GM21717 (cell line): ENCODE results near the gene KRTAP4-5.
"Not testable (repeated sequence)": the region's sequence is repeated elsewhere in the genome, so short reads cannot be mapped to it uniquely, and the experiment has no call there.

Experiments used
- ATAC-seq: cut with Tn5 transposase; IDR thresholded peaks from one replicate; pipeline ENCODE4 v1.9.1; 2021; ENCODE audit warnings: mild to moderate bottlenecking, moderate library complexity; ENCODE audit not compliant: unreplicated experiment

KRTAP4-5 gene

DNA sequence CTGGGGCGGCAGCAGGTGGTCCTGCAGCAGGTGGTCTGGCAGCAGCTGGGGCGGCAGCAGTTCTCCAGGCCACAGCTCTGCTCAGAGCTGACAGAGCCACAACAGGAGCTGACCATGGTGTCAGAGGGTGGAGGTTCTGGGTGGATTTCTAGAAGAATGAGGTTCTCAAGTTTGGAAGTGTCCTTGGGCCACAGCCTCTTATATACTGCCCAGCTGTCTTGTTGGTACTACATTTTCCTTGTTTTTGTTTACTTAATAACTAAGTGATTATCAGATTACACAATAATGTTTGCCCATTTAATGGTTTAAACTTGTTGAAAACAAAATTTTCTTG, at the start of gene KRTAP4-5:
Gene KRTAP4-5, minus strand, starts transcription at position 174 of the 334 bp plus-strand sequence. Its CDS starts 58 bp downstream, at position 116.
- ATAC-seq, result no peak

DNA sequence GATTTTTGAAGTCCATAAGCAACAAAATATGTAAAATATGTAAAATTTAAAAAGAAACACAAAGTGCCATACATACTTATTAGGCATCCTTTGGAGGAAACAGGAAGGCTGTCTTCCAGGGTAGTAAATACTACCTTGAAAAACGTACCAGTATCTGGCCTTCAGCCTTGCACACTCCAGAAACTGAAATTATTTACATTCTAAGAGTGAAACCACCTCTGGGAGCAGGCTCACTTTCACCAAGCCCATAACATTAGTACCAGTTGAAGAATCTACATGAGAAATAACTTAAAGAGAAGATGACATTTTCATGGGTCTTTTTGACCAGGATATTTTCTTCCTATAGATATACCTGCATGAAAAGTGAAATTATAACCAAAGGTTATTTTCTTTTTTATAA, 46.4 kb upstream of the KRTAP4-5 start:
- ATAC-seq, result no peak

DNA sequence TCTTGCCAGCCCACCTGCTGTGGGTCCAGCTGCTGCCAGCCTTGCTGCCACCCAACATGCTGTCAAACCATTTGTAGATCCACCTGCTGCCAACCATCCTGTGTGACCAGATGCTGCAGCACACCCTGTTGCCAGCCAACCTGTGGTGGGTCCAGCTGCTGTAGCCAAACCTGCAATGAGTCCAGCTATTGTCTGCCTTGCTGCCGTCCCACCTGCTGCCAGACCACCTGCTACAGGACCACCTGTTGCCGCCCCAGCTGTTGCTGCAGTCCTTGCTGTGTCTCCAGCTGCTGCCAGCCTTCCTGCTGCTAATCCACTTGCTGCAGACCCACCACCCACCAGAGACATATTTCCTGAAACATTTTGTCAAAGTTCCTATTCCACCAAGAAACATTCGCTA, 40.7 kb upstream of the KRTAP4-5 start:
- no peak for ATAC-seq

DNA sequence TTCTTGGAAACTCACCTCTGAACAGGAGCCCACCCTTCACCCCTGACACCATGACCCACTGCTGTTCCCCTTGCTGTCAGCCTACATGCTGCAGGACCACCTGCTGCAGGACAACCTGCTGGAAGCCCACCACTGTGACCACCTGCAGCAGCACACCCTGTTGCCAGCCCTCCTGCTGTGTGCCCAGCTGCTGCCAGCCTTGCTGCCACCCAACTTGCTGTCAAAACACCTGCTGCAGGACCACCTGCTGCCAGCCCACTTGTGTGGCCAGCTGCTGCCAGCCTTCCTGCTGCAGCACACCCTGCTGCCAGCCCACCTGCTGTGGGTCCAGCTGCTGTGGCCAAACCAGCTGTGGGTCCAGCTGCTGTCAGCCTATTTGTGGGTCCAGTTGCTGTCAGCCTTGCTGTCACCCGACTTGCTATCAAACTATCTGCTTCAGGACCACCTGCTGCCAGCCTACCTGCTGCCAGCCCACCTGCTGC, 40.3 kb upstream of the KRTAP4-5 start, which contains the start of gene KRTAP9-1:
Gene KRTAP9-1, plus strand, starts transcription at position 51 of the 482 bp plus-strand sequence. Its CDS starts 0 bp downstream, at position 51.
- not testable (repeated sequence) for ATAC-seq

DNA sequence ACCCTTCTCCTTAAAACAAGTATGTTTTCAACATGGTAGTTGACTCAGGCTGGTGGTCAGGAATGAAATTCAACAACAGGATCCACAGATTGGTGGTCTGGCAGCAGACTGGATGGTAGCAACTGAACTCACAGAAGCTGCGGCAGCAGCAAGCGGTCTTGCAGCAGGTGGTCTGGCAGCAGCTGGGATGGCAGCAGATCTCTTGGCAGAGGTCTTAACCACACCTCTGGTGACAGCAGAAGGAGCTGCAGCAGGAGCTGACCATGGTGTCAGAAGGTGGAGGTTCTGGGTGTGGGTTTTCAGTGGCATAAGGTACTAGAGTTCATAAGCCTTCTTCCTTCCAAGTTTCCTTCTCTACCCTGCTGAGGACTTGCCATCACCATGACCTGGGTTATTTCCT, 37.2 kb upstream of the KRTAP4-5 start:
- no peak for ATAC-seq

DNA sequence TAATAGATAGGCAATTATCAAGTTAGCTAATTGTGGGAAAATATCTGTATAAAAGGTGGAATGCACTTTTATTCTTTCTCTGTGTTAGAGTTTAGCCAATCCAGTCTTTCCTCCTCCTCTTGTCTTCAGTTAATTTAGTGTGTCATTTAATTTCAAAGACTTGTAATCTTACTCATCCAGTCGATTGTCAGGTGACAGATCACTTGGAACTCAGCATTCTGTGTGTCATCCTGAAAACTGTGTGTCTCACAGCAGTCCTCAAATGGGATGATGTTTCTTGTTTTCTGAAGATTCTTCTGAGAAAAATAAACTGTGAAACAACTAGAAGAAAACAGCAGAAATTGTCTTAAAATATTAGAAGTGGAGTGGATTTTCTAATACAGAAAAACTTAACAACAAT, 35.4 kb upstream of the KRTAP4-5 start:
- no peak for ATAC-seq

DNA sequence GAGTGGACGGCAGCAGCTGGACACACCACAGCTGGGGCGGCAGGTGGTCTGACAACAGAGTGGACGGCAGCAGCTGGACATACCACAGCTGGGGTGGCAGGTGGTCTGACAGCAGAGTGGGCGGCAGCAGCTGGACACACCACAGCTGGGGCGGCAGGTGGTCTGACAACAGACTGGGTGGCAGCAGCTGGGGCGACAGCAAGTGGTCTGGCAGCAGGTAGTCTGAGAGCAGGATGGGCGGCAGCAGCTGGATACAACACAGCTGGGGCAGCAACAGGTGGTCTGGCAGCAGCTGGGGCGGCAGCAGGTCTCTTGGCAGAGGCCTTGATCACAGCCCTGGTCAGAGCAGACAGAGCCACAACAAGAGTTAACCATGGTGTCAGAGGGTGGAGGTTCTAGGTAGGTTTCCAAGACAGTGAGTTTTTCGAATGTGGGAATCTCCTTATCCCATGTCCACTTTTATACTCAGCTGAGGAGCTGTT, 34.9 kb upstream of the KRTAP4-5 start, which contains the start of gene KRTAP4-1:
Gene KRTAP4-1, minus strand, starts transcription at position 432 of the 482 bp plus-strand sequence. Its CDS starts 57 bp downstream, at position 375.
- ATAC-seq, result no peak

DNA sequence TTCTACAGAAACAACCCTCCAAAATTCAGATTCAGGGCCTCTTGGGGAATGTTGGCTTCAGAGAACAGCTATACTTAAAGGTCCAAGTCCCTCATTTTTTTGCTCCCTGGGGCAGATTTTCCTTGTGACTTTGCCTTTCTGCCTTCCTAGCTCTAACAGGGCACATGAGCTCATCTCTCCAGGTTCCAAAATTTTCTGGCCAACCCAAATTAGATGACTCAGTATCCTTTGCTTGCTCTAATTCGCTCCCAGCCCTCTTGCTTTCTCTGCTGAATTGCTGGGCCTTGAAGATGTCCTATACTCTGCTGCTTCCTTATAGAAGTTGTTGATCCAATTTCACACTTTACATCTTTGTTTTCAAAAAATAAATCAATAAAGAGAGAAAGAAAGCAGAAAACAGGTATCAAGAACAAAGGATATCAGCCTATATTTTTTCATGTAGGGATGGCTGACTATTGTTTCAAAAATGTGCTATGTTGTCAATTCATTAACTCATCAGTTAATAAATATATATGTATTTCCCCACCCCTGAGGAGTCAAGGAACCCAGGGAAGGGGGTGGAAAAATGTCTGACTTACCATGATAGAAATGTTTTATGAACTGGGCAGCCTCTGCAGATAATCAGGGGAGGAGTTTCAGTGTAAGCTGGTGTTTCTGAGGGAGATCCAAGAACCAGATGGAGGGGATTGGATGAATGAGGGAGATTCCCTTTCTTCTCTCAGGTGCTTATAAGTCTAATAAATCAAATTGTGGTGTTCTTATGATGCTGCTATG, 29.4 kb upstream of the KRTAP4-5 start:
- ATAC-seq, result no peak

DNA sequence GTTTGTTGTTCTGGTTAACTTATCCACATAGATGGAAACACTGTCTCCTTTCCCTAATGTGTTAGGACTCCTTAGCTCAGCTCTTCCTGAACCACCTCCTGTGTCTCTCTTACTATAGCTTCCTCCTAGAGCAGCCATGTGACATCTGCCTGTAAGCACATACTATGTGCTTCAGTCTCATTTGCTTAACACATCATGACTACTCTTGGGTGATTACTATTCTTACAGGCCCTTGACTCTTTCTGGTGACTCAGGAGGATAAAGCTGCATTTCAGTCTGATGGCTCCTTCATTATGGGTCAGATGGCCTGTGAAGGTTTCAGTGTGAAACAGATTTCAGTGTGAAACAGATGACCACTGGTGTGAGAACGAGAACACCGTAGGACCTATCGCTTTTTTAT, 28.7 kb upstream of the KRTAP4-5 start:
- ATAC-seq, result no peak

DNA sequence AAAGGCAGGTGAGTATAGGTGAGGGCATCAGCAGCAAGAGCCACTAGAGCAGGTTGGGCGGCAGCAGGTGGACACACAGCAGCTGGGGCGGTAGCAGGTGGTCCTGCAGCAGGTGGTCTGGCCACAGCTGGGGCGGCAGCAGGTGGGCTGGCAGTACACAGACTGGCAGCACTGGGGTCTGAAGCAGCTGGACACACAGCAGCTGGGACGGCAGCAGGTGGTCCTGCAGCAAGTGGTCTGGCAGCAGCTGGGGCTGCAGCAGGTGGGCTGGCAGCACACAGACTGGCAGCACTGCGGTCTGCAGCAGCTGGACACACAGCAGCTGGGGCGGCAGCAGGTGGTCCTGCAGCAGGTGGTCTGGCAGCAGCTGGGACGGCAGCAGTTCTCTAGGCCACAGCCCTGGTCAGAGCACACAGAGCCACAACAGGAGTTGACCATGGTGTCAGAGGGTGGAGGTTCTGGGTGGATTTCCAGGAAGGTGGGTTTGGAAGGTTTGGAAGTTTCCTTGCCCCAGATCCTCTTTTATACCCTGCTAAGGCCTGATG, 28.2 kb upstream of the KRTAP4-5 start, which contains the start of gene KRTAP4-2:
Gene KRTAP4-2, minus strand, starts transcription at position 495 of the 545 bp plus-strand sequence. Its CDS starts 57 bp downstream, at position 438.
- no peak for ATAC-seq

DNA sequence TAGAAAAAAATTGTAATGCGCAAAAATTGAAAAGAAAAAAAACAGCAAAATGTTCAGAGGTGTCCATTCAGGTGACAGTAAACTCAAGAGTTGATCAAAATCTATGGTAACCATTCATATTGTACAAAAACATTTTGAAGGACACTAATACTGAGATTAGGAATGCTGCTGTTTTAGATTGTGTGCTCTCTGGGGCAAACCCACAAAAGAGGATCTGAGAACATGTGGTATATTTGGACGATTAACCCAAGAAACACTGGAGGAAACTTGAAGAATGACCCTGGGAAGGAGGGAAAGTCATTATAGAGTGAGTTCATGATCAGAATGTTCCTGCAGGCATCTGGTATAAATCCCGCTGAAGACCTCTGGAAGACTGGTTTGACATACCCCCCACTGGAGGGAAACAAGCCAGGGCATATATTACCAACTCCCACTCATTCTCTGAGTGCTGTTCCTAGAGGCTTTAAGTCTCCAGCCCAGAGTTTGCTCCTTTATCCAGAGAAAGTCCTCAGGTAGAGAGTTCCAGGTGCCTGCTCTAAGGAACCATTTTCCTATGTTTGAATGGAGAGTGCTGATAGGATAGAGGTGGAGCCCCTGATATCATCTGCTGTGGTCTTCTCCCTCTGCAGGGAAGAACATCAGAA, 27.2 kb upstream of the KRTAP4-5 start:
- no peak for ATAC-seq

DNA sequence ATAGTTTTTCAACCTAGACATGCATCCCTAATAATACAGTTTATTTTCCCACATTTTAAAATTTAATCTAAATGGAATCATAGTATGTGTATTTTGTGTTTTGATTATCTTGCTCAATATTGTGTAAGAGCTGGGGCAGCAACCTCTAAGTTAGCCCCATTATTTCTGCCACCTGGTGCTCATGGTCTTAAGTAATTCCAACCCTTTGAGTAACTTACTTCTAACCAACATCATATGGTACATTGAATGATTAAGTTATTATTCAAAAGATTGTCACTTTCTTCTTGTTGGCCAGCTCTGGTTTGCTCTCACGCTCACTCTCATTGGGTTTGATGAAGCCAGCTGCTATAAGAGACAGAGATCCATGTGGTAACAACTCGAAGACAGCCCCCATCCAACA, 22.3 kb upstream of the KRTAP4-5 start:
- ATAC-seq, result no peak

DNA sequence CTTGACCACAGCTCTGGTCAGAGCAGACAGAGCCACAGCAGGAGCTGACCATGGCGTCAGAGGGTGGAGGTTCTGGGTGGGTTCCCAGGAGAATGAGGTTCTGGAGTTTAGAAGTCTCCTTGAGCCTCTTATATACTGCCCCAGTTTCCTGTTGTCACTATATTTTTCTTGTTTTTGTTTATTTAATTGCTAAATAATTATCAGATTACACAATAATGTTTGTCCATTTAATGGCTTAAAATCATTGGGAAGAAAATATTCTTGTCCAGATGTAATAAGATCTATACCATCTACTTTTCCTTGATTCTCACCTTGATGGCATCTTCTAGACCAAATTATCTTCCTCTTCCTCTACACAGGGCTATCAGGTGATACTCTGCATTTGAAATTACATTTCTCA, 18.5 kb upstream of the KRTAP4-5 start, which contains the start of gene KRTAP4-3:
Gene KRTAP4-3, minus strand, starts transcription at position 101 of the 400 bp plus-strand sequence. Its CDS starts 49 bp downstream, at position 52.
- ATAC-seq, result no peak

DNA sequence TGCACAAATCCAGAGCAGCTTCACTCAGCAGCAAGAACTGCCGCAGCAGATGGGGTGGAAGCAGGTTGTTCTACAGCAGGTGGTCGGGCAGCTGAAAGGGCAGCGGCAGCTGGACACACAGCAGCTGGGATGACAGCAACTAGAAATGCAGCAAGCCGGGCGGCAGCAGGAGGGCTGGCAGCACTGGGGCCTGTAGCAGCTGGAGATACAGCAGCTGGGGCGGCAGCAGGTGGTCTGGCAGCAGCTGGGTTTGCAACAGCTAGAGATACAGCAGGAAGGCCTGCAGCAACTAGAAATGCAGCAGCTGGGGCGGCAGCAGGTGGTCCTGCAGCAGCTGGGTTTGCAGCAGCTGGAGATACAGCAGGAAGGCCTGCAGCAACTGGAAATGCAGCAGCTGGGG, 17.9 kb upstream of the KRTAP4-5 start:
- no peak for ATAC-seq

DNA sequence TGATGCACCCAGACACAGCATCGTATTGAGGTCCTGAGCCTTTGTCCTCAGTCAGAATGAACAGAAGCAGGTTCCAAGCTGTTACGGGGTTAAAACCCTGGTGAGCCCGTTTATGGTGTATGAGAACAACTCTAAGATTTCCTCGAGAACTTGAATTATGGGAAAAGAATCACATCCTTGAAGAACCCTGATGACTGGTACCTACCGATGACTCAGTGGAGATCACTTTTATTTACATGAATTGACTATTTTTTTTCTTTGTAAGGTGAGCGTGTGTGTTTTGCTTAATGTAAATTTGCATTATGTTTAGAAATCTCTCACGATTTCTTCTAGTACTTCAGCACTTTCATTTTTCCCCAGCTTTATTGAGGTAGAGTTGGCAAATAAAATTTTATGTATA, 14.2 kb upstream of the KRTAP4-5 start:
- ATAC-seq, result no peak

DNA sequence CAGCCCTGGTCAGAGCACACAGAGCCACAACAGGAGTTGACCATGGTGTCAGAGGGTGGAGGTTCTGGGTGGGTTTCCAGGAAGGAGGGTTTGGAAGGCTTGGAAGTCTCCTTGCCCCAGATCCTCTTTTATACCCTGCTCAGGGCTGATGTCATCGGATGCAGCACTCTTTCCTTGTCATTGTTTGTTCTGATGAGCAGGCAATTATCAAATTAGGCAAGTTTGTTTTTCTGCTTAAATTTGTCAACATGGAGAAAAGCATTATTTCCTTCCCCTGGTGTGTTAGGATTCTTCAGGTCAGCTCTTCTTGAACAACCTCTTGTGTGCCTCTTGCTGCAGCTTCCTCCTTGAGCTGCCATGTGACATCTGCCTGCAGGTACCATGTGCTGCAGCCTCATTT, 11.0 kb upstream of the KRTAP4-5 start, which contains the start of gene KRTAP4-4:
Gene KRTAP4-4, minus strand, starts transcription at position 101 of the 400 bp plus-strand sequence. Its CDS starts 57 bp downstream, at position 44.
- no peak for ATAC-seq

DNA sequence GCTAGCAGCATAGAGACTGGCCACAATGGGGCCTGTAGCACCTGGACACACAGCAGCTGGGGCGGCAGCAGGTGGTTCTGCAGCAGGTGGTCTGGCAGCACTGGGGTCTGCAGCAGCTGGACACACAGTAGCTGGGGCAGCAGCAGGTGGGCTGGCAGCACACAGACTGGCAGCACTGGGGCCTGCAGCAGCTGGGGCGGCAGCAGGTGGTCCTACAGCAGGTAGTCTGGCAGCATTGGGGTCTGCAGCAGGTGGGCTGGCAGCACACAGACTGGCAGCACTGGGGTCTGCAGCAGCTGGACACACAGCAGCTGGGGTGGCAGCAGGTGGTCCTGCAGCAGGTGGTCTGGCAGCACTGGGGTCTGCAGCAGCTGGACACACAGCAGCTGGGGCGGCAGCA, 10.6 kb upstream of the KRTAP4-5 start:
- ATAC-seq, result not testable (repeated sequence)

DNA sequence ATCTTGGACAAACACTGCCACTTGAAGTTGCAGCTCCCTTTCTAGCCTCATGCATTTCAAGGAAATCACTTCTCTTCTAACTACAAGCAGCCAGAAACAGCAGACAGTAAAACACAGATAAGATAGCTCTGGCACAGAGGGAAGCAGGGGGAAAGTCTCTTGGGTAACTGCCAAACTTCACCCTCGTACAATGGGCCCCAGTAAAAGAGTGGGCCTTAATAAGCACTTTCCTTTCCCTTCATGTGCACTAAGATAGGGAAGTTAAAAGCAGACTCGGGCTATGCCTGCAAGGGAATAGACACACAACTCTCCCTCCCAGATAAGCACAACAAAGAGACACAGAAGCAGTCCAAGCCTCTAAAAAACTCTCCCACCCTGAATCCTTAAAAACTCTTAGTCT, 4.2 kb upstream of the KRTAP4-5 start:
- ATAC-seq, result no peak

DNA sequence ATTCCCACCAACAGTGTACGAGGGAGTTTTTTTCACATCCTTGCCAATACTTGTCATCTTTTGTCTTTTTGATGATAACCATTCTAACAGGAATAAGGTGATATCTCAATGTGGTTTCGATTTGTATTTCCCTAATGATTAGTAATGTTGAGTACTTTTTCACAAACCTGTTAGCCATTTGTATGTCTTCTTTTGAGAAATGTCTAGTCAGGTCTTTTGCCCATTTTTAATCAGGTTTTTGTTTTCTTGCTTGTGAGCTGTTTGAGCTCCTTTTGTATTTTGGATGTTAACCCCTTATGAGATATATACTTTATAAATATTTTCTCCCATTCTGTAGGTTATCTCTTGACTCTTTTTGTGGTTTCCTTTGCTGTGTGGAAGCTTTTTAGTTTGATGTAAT, 1.9 kb upstream of the KRTAP4-5 start:
- ATAC-seq, result no peak

DNA sequence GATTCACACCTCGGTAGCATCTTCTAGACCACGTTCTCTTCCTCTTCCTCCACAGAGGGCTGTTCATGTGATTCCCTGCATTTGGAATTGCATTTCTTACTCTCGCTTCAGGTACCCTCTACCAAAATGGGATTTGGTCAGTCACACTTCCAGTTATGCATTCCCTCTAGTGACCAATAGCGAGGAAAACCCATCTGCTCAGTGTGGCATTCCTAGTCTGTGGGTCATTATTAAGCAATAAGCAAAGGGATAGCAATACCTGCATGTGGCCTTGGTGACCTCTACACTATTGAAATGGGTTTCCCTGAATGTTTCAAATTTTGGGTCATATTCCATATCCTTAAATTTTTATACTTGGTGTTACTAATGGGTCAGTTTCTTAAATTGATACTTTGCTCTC, 401 bp upstream of the KRTAP4-5 start:
- ATAC-seq, result no peak

DNA sequence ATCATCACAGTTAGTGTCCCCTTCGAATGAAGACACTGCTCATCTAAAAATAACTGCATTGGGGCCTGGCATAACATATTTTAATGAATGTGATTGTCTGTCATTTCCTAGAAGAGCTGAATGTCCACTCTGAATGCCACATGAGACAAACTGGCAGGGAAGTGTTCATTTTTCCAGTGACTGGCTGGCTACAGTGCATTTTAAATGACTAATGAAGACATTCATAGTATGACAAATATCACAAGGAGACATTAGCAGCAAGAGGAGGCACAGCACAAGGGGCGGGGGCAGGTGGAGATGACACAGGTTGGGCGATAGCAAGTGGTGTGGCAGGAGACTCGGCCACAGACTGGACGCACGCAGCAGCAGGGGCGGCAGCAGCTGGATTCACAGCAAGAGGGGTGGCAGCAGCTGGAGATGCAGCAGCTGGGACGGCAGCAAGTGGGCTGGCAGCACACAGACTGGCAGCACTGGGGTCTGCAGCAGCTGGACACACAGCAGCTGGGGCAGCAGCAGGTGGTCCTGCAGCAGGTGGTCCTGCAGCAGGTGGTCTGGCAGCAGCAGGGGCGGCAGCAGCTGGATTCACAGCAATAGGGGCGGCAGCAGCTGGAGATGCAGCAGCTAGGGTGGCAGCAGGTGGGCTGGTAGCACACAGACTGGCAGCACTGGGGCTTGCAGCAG, 514 bp downstream of the KRTAP4-5 start:
- not testable (repeated sequence) for ATAC-seq
